Fibroblast of the aortic adventitia (primary cell): ENCODE measurements around the gene SNRNP70. TPM values are rescaled to one million over a fixed set of nuclear protein-coding genes. Genes with fewer than 3 reads are reported as not detected.

Experiments used
- DNase-seq: peaks from one replicate; pipeline ENCODE4 v3.0.0-alpha.2; 2010; ENCODE audit warnings: low read depth
- H3K4me3 ChIP-seq: 2 replicates; pipeline ENCODE4 v1.5.1; 2011; ENCODE audit warnings: low read depth, mild to moderate bottlenecking, control low read depth, low read length, moderate library complexity
- CTCF ChIP-seq: IDR thresholded peaks from 2 replicates; pipeline ENCODE4 v1.5.1; 2011; ENCODE audit warnings: mild to moderate bottlenecking, low read length, control low read depth, inconsistent platforms; ENCODE audit not compliant: insufficient read depth
- total RNA-seq: library from RNA; depleted of rRNA; stranded (reverse); fragments of >200 nt; gene quantifications from 2 replicates; pipeline ENCODE4 v1.2.3, GENCODE V29; 2012; ENCODE audit warnings: low replicate concordance

Gene SNRNP70
- total RNA-seq, 1 donor: 111 TPM

- DNase-seq: no peak
- no peak for TF ChIP-seq CTCF
Observed at GRCh38 chr19:49107625-49108459, 22.6 kb downstream of the SNRNP70 start.

GRCh38 chr19:49109051-49109450, 23.8 kb downstream of the SNRNP70 start:
- no peak for DNase-seq
- no peak overlapping the region for H3K4me3 ChIP-seq
- no peak for TF ChIP-seq CTCF

More at GRCh38 chr19:49107625-49108459, 22.6 kb downstream of the SNRNP70 start:
- H3K4me3 ChIP-seq: no peak overlapping the region

- no peak for TF ChIP-seq CTCF
- H3K4me3 ChIP-seq: no peak overlapping the region
- no peak for DNase-seq
Observed at GRCh38 chr19:49109569-49110233, 24.4 kb downstream of the SNRNP70 start.

GRCh38 chr19:49110567-49110966, 25.3 kb downstream of the SNRNP70 start:
- no peak overlapping the region for H3K4me3 ChIP-seq
- peak; percentile 80 for DNase-seq
- no peak for TF ChIP-seq CTCF

GRCh38 chr19:49111218-49111998, 26.2 kb downstream of the SNRNP70 start:
- H3K4me3 ChIP-seq: no peak overlapping the region
- TF ChIP-seq CTCF: no peak
- DNase-seq: no peak

- peak within 1 kb of the TSS; percentile 83 for H3K4me3 ChIP-seq
- peak; percentile 46 for DNase-seq
- peak; percentile 32 for TF ChIP-seq CTCF
Observed at GRCh38 chr19:49113762-49114629, 28.7 kb downstream of the SNRNP70 start, which contains the start of gene LIN7B. TSS of gene LIN7B (plus strand) at chr19:49114370. CDS start at chr19:49114405, 35 bp downstream.
